ENCODE measurements around the gene TMEM88.

Gene TMEM88

DNA sequence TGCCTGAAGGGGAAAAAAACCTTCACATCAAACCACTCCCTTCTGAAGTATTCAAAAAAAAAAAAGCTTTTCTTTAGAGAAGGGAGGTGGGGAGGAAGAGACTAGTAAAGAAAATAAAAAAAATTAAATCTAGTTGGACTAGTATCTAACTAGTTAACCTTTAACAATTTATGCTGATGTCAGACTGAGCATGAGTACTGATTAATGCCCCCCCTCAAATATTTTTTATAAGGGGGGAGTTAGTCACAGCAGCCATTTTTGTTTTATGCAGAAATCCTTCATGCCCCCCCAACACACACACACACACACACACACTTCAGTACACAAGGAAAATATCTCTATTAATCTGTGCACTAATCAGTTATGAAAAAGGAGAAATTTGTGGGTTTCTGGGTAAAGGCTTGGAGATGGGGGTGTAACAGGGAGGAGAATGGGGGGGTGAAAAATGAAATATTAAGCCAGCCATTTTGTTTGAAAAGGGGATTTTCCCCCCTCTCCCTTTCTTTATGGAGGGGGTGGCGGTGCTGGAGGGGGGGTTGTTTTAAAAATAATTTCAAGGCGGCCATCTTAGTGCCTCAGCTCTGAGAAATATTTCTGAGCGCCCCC, 29.0 kb downstream of the TMEM88 start:
- in situ Hi-C loops (cut with HindIII; ENCODE audit: low sequenced_read_pairs) = no loop called here

DNA sequence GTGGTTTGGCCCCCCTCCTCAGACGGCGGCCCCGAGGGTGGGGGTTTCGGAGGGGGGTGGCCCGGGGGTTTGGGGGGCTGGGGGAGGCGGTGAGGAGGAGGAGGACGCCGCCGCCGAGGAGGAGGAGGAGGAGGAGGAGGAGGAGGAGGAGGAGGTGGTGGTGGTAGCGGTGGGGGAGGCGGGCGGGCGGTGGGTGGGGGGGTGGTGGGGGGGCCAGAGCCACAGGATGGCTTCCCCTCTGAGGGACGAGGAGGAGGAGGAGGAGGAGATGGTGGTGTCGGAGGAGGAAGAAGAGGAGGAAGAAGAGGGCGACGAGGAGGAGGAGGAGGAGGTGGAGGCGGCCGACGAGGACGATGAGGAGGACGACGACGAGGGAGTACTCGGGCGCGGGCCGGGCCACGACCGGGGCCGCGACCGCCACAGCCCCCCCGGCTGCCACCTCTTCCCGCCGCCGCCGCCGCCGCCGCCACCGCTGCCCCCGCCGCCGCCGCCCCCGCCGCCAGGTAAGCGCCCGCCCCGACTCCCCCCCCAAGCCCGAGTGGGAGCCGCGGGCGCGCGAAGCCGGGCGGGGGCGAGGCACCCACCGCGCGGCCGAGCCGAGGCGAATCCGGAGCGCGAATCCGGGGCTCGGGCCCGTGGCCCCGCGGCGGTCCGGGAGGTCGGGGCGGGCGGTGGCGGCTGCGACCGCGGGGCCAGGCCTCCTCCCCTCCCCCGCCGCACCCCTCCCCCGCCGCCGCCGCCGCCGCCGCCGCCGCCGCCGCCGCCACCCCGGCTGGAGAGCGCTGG, 29.9 kb downstream of the TMEM88 start:
- in situ Hi-C loops (cut with HindIII; ENCODE audit: low sequenced_read_pairs) = no loop called here

DNA sequence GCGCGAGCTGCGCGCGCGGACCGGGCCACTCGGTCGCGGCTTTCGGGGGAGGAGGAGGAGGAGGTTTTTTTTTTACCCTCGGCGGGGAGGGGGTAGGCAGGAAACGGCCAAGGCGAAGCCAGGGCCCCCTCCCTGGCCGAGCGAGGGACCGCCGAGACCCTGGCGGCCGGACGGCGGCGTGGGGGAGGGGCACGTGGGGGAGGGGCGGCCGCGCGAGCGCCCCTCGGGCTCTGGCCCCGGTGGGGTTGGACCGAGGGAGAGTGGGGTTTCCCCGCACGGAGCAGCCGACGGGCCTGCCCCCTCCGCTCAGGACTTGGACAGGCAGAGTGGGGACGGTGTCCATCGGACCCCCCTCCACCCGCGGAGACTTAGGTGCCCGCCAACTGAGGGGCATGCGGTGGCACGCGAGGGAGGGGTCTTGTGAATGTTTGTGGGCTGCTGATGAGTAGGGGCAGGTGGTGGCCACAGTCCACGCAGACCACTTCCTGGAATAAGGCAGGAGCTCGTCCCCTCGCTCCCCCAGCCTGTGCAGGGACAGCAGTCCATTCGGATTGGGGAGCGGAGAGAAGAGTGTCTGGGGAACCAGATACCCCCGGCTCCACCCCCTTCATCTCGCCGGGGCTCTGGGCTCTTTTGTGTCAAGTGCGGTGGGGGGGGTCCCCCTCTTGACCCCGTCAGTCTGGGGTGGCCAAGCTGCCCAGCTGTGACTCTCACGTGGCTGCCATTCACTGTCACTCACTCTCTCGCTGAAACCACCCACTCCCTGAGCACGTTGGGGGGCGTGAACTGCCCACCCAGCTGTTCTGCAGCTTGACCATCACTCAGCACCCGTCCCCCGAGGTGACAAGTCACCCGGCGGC, 30.7 kb downstream of the TMEM88 start:
- in situ Hi-C loops (cut with HindIII; ENCODE audit: low sequenced_read_pairs) = no loop called here

DNA sequence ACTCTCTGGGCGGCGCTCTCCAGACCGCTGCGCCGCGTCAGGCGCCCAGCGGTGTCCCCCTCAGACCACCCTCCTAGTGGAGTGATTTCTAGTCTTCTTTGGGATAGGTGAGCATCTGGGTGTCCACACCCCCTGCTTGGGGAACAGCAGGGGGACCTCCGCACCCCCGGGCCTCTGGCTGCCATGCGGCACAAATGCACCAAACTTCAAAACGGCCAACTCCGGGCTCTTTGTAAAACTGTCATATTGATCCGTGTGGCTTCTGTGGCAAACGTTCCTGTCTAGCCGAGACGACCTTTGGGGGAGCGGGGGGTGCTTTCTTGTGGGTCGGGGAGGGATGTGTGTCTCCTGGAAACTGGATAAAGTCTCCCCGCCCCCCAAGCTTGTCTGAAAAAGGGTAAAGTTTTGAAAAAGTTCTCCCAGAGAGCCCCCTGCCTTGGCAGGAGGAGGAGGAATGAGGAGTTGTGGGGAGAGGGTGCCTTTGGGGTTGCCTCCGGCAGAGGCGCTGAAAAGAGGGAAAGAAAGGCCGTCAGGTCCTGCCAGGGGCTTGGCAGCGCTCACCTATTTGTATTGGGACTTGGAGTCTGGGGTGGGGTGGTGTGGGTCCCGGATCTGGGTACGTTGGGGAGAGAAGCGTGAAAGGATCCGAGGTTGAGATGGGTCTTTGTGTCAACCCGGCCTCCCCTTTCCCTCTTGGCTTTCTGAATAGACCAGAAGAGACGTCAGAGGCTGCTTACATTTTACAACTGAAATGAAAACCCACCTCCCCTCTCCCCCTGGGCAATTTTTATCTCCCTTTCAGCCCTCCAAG, 31.6 kb downstream of the TMEM88 start:
- in situ Hi-C loops (cut with HindIII; ENCODE audit: low sequenced_read_pairs) = no loop called here

DNA sequence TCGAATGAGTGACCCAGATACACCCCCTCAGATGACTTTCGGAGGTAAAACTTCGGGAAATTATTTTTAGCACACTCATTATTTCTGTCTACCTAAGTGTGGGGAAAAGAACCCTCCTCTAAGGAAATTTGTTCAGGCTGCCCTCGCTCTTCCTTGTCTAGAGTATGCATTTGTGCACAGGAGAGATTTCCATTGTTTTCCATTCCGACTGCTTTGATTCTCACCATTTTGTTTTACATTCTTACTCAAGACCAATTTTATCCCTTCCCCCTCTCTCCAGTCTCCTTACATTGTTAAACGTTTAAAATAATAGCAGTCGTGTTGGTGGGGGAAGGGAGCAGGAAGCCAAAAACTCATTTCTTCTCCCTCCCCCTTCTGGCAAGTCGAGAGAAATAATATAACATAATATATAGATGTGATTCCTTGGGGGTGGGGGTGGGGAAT, 32.2 kb downstream of the TMEM88 start:
- in situ Hi-C loops (cut with HindIII; ENCODE audit: low sequenced_read_pairs) = no loop called here

DNA sequence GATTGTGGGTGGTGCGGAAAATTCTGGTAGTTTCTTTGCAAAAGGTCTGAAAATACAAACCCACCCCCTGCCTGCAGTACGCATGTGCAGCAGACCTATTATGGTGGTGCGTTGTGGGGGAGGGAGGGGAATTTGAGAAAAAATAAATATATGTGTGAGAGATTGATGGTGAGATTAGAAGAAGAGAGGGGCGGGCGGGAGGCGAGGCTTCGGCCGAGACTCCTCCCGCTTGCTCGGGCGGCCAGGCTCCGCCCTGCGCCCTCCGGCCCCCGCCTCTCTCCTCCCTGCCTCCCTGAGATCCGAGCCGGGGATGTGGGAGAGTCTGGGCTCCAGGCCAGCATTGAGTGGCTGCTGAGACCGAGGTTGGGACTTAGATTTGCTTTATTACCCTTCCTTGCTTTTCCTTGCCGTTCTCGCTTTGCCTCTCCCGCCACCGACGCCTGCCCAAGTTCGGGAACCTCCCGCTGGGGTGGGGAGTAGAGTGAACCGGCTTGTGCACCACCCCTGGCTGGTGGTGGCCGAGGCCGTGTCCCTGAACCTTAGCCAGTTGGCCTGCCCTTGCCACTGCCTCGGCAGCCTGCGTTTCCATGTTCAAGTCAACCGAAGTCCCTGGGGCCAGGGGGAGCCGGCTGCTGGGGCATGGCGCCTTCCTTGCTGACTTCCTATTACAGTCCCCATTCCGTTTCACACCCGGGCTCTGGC, 32.8 kb downstream of the TMEM88 start:
- in situ Hi-C loops (cut with HindIII; ENCODE audit: low sequenced_read_pairs) = no loop called here

DNA sequence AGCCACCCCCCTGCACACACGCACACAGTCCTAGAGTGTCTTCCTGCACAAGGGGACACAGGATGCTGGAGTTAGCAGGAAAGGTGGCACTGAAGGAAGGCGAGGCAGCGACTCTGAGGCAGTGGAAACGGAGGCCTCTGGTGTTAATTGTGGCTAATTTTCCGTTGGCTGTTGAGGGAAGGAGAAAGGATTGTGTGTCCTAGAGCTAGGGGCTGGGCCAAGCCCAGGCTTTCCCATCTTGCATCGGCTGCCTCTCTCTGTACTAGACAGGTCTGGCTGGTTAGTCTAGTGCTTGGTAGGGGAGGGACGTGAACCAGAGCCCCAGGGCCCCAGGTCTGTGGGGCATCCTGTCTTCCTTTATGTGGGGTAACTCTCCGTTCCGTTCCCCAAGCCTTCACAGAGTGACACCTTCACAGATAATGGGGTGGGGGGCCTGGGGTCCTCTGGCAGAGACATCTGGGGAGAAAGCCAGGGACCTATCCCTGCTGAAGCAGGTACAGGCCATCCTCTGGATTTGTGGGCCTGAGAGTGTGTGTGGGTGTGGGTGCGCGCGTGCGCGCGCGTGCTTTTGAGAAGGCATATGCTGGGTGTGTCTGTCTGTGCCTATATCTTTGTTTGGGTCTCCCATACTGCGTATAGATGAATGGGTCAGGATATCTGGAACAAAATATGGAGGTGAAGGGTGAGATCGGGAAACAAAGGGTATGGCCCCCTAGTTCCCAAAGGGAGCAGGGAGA, 33.5 kb downstream of the TMEM88 start, which contains the start of gene CHD3:
Gene CHD3, plus strand, starts transcription at position 606 of the 737 bp plus-strand sequence. CDS start 212 bp downstream, outside the sequence.
- in situ Hi-C loops (cut with HindIII; ENCODE audit: low sequenced_read_pairs) = no loop called here

DNA sequence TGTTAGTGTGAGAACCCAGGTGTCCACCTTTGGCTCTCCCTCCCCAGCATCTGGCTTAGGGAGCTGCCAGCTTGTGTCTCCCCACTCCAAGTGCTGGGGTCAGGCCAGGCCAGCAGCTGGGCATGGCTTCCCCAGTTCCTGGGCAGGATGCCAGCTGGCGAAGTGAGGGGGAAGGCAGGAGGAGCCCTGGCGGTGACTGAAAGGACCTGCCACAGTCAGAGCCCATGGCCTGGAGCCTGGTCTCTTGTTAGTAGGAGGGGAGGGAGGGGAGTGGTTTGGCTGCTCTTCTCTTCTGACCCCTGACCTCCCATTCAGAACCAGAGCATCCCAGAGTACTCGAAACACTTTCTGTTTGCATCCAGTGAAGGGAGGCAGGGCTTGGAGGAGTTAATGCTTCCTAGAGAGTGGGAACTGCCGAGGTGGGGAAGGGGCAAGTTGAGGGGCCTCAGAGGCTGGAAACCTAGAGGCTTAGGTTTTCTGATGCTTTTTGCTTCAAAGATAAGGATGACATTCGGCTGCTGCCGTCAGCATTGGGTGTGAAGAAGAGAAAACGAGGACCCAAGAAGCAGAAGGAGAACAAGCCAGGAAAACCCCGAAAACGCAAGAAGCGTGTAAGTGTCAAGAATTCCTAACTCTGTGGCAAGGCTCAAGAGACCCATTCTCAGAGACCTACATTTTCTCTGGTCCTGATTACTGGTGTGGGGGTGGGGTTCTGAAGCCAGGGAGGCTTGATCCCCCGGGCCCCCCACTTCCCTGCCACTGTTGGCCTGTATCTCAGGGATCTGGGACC, 34.5 kb downstream of the TMEM88 start:
- in situ Hi-C loops (cut with HindIII; ENCODE audit: low sequenced_read_pairs) = no loop called here

DNA sequence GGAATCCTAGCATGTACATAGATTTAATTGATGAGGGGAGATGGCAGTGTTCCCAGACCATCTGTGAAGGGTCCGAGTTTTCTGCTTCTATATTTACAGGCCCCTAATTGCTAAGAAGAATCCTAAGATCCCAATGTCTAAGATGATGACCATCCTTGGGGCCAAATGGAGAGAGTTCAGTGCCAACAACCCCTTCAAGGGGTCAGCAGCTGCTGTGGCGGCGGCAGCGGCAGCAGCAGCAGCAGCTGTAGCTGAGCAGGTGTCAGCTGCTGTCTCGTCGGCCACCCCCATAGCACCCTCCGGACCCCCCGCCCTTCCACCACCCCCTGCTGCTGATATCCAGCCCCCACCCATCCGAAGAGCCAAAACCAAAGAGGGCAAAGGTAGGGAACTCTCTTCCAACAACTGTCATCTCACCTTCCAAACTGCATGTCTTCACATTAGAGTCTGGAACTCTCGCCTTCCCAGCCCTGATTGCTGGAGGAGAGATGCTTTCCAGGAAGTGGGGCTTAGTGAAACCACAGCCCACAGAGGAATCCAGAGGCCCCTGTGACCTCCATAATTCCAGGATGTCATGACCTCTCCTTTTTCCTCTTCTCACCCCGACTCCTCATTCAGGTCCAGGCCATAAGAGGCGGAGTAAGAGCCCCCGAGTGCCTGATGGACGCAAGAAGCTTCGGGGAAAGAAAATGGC, 38.5 kb downstream of the TMEM88 start:
- in situ Hi-C loops (cut with HindIII; ENCODE audit: low sequenced_read_pairs) = no loop called here

DNA sequence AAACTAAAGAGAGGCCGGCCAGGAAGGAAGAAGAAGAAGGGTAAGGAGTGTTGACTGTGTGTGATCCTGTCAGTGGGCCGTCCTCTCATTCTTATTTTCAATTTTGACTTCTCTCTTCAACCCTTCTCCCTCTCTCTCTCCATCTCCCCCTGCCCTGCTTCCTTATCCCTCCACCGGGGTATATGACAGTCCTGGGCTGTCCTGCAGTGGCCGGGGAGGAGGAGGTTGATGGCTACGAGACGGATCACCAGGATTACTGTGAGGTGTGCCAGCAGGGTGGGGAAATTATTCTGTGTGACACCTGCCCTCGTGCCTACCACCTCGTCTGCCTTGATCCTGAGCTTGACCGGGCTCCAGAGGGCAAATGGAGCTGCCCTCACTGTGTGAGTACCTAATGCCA, 39.4 kb downstream of the TMEM88 start:
- in situ Hi-C loops (cut with HindIII; ENCODE audit: low sequenced_read_pairs) = no loop called here

DNA sequence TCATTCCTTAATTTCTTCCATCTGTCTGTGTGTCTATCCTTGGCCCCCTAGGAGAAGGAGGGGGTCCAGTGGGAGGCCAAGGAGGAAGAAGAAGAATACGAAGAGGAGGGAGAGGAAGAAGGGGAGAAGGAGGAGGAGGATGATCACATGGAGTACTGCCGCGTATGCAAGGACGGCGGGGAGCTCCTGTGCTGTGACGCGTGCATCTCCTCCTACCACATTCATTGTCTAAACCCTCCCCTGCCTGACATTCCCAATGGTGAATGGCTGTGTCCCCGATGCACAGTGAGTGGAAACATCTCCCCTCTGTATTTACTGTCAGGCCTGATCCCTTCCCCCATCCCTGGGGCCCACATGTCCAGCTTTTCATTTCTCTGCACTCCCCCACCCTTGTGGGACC, 40.0 kb downstream of the TMEM88 start:
- in situ Hi-C loops (cut with HindIII; ENCODE audit: low sequenced_read_pairs) = no loop called here

DNA sequence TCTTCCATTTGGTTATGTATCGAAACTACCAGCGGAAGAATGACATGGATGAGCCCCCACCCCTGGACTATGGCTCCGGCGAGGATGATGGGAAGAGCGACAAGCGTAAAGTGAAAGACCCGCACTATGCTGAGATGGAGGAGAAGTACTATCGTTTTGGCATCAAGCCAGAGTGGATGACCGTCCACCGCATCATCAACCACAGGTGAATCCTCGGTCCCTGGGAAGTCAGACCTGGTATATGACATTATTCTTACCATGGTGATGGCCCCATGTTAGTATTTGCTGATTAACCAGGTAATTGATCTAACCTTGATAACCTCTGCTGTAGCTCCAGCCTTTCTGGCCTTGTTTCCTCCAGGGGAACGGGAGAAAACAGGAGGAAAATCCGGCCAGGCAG, 42.2 kb downstream of the TMEM88 start:
- in situ Hi-C loops (cut with HindIII; ENCODE audit: low sequenced_read_pairs) = no loop called here

DNA sequence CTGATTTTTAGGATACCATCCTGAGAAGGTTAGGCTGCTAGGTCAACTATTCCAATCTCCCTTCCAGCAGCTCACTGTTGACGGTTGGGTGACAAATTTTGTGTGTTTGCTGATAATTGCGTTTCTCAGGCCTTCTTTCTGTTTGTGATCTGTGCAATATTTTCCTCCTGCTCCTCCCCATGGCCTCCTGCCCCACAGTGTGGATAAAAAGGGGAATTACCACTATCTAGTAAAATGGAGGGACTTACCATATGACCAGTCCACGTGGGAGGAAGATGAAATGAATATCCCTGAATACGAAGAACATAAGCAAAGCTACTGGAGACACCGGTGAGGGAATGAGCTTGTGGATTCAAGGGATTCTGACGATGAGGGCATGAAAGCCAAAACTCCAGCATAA, 42.9 kb downstream of the TMEM88 start:
- in situ Hi-C loops (cut with HindIII; ENCODE audit: low sequenced_read_pairs) = no loop called here

DNA sequence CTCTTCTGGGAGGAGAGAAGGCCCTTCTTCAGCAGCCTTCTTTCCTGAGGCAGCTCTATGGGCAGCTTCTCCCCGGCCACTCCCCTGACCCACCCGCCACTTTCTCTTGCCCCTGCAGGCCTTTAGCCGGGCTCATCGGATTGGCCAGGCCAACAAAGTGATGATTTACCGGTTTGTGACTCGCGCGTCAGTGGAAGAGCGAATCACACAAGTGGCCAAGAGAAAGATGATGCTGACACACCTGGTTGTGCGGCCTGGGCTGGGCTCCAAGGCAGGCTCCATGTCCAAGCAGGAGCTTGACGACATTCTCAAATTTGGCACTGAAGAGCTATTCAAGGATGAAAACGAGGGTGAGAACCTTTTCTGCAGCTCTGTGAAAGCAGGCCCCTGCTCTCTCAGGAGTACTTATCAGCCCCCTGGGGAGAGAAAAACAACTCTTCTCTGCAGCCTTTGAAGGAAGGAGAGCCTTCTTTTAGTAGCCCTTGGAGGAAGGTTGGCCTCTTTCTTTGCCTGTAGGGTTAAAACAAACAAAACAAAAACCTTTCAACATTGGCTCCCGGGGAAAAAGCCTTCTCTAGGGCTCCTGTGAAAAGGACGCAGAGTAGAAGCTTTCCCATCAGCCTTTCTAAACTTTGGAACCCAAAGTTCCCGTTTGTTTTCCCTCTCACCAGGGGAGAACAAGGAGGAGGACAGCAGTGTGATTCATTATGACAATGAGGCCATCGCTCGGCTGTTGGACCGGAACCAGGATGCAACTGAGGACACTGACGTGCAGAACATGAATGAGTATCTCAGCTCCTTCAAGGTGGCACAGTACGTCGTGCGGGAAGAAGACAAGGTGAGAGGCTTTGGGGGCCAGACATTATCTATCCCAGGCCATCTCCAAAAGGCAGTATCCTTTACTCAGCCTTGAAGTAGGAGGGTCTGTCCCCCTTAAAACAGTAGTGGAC, 48.6 kb downstream of the TMEM88 start:
- in situ Hi-C loops (cut with HindIII; ENCODE audit: low sequenced_read_pairs) = no loop called here
